Skin epidermis (tissue), 12 donors: ENCODE results near the gene CACNA2D4.
A peak's percentile ranks its signal among the peaks of the same experiment; 100 is the strongest.

Experiments
- H3K27ac ChIP-seq, 21 experiments: fragments of 200-600 bp; sonication (generic) in 11 of 21; one replicate each; pipeline ENCODE4 v1.5.0; 2020; ENCODE audit warnings: mild to moderate bottlenecking in 3 of 21, inconsistent platforms in 2 of 21, moderate library complexity in 2 of 21
- H3K4me3 ChIP-seq, 7 experiments: fragments of 200-600 bp; sonication (generic) in 2 of 7; one replicate each; pipeline ENCODE4 v1.5.0; 2020; ENCODE audit warnings: inconsistent platforms in 2 of 7, mild to moderate bottlenecking in 2 of 7, moderate library complexity in 1 of 7

The CACNA2D4 gene

GRCh38 chr12:1811948-1812291, 106.5 kb downstream of the CACNA2D4 start:
- Histone ChIP-seq H3K27ac (peak overlapping the region in 18 of 21 experiments; percentile 24 to 81 (median 56)), H3K4me3 (no peak overlapping the region)

- H3K4me3 ChIP-seq = no peak overlapping the region
- peak overlapping the region in 14 of 21 experiments; percentile 32 to 81 (median 70) for H3K27ac ChIP-seq
Observed at GRCh38 chr12:1811281-1811947, 107.0 kb downstream of the CACNA2D4 start.

GRCh38 chr12:1810931-1811280, 107.5 kb downstream of the CACNA2D4 start:
- no peak overlapping the region for H3K4me3 ChIP-seq
- peak overlapping the region in 9 of 21 experiments; percentile 43 to 81 (median 74) for H3K27ac ChIP-seq

GRCh38 chr12:1810201-1810930, 108.1 kb downstream of the CACNA2D4 start:
- no peak overlapping the region for H3K4me3 ChIP-seq
- H3K27ac ChIP-seq = peak overlapping the region in 2 of 21 experiments; percentile 43 to 80

DNA sequence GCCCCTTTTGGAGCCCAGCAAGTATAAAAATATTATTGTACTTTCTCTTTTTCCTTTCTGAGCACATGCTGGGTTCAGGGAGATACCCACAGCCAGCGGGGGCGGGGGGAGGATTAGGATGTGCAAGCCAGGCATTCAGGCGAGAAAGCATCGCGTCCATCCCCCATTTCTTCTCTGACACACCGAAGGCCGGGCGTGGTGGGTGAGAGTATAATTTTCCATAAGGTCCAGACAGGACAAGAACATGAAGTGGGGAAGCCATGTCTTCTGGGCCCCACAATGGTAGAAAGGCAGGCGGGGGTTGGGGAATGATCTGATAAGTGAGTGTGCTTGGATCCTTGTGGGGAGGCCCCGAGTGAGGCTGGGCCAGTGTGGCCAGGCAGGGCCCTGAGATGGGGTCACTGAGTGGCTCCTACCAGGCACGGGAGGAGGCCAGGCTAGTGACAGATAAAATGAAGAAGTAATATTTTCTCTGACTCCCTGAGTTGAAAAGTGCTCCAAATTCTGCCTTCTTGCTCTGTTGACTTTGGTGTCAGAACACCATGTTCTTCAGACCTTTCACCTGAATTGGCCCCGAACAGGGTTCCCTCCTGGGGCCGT, 108.8 kb downstream of the CACNA2D4 start:
- H3K27ac ChIP-seq = no peak overlapping the region
- H3K4me3 ChIP-seq = no peak overlapping the region

GRCh38 chr12:1808798-1809480, 109.5 kb downstream of the CACNA2D4 start:
- H3K27ac ChIP-seq = peak overlapping the region in 1 of 21 experiments; percentile 5
- no peak overlapping the region for H3K4me3 ChIP-seq

DNA sequence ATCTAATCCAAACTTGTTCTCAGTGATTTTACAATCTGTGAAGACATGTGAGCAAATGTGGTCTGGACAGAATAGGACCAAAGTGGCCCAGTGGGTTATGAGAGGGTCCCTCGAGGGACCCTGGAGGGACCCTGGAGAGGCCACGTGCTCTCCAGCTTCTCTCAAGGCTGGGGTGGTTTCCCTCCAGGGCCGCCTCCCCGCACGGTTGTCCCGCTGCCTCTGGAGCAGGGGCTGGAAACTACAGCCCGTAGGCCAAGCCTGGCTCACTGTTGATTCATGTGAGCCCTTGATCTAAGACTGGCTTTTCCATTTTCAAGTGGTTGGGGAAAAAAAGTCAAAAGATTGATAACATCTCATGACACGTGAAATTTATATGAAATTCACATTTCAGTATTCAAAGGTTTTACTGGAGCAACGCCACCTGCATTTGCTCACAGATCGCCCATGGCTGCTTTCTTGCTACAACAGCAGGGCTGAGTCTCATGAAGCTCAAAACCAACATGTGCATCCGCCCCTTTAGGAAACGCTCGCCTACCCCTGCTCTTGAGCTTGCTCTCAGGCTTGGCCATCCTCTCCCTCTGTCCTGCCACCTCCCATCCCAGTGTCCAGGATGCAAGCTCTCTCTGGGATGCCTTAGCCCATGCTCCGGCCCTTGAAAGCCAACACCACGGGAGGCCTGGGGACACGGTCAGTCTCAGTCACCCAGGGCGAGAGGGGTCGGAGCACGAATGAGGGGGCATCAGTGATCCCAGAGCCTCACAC, 110.2 kb downstream of the CACNA2D4 start:
- Histone ChIP-seq H3K27ac (no peak overlapping the region), H3K4me3 (no peak overlapping the region)

DNA sequence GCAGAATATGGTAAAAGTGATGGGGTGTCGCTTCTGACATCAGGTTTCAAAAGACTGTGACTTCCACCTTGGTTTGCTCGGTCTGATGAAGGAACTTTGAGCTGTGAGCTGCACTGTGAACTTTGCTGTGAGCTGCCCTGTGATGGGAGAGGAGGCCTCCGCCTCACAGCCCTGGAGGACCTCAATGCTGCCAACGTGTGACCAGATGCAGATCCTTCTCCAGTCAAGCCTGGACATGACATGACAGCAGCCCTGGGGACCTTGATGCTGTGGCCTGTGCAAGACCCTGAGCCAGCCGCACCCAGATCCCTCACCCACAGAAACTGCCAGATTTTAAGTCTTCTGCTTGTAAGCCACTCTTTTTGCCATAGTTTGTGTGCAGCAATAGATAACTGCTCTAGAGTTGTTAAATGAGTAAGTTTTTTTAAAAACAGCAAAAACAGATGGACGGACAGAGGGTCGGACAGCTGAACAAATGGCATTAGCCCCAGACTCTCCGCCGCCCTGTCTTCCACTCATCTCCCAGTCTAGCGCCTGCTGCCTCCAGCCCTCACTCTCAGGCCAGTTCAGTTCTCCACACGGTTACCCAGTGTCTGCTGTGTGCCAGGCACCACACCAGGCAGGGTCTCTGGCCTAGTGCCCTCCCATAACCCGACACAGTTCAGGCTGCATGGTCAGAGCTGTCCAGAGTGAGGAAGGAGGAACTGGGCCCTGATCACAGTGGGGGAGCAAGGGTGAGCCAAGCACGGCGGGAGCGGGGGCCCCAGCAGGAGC, 111.2 kb downstream of the CACNA2D4 start:
- Histone ChIP-seq H3K27ac (no peak overlapping the region), H3K4me3 (no peak overlapping the region)

DNA sequence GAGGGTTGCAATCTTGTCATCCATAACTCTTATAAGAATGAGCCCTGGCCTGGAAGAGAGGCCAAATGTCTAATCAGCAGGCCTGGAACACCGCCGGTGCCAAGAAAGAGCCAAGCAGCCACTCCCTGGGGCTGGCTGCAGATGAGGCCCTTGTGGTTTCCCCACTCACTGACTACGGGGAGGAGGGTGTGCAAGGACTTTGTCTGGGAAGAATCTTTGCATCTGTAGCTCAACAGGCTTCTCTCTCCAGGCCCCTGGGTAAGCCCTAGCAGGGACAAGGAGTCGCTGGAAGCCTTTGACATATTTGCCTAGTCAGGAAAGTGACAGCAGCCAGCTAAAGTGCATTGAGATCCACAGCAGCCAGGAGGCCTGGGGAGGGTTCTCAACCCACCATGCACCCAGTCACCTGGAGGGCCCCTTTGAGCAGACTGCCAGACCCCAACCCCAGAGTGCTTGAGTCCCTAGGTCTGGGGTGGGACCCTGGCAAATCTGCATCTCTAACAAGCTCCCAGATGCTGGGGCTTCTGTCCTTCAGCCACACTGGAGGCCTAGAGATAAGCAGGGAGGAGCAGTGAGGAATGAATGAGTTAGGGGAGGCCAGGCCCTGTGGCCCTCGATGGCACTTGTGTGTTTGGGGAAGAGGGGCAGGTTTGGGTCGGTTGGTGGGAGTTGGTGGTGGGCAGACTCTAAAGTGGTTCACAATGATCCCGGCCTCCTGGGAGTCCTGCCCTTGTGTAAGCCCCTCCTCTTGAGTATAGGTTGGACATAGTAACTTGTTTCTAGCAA, 112.0 kb downstream of the CACNA2D4 start:
- Histone ChIP-seq H3K4me3 (no peak overlapping the region), H3K27ac (peak overlapping the region in 4 of 21 experiments; percentile 5 to 50 (median 44))

DNA sequence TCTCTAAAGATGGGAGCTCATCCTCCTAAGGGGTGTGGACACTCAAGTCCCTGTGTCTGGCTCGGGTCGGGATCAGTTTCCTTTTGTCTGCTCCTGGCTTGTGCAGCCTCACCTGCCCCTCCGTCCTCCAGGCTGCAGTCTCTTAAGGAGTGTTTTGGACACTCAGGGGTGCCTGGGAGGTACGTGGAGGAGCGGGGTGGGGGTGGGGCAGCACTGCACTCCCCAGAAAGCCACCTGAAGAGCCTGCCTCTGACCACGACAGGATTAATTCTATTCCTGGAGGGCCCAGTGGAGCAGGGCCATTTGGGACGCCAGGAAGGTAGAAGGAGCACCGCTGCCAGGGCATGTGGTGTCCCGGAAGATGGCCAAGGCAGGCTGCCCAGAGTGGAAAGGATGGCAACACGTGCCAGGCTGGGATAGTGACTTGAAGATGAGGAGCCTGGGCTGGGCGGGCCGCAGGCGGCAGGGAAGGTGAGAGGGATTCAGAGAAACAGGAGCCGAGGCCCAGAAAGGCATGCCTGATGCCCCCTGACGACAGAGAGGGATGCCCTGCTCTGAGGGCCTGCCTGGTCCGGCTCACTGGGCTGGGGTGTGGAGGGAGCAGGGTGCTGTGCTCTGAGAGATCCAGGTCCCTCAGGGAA, 112.9 kb downstream of the CACNA2D4 start:
- peak overlapping the region in 5 of 21 experiments; percentile 5 to 50 (median 38) for H3K27ac ChIP-seq
- no peak overlapping the region for H3K4me3 ChIP-seq

DNA sequence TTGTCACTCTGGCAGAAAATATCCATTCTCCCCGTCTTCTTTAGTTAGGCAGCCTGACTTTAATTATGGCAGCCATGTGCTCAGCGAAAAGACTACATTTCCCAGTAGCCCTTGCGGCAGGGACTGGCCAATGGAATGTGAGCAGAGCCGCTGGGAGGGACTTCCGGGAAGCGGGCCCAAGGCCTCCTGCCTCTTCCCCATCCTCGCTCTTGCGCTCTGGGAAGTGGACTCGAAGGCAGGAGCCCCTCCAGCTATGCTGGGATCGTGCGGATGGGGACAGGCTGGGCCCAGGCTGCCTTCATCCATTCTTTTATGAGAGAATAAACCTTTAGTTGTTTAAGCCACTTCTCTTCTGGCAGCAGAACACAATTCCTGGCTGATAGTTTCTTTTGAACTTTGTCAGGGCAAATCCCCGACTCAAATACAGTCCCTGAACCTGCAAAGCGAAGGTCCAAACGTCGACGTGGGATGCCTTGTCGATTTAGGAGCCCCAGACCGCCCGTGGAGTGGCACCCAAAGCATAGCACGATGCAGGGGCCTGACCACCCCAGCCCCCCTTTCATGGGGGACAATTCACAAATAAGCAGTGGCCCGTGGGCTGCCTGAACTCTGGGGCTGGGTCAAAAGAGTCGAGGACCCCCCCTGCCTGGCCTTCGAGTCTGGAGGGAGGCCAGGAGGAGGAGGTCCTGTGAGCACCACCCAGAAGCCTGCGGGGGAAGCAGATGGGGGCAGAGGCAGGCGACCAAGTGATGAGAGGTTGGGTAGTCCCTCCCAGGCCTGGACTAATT, 113.7 kb downstream of the CACNA2D4 start:
- H3K27ac ChIP-seq = peak overlapping the region in 12 of 21 experiments; percentile 1 to 75 (median 48)
- no peak overlapping the region for H3K4me3 ChIP-seq

DNA sequence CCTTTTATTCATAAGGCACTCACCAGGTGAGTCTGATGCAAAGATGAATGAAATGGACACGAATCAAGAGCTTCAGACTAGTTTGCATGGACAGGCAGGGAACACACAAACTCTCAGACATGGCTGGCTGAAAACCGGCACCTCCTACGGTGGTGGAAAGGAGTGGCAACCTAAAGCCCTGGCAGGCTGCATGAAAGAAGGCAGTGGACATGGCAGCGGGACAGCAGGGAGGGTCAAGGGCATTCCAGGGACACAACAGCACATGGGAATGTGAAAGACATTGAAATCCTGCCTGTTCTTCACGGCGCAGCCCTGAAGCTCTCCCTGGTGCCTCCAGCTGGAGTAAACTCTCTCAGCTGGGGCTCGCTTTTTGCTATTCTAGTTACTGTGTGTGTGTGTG, 114.7 kb downstream of the CACNA2D4 start:
- no peak overlapping the region for H3K27ac ChIP-seq
- no peak overlapping the region for H3K4me3 ChIP-seq

DNA sequence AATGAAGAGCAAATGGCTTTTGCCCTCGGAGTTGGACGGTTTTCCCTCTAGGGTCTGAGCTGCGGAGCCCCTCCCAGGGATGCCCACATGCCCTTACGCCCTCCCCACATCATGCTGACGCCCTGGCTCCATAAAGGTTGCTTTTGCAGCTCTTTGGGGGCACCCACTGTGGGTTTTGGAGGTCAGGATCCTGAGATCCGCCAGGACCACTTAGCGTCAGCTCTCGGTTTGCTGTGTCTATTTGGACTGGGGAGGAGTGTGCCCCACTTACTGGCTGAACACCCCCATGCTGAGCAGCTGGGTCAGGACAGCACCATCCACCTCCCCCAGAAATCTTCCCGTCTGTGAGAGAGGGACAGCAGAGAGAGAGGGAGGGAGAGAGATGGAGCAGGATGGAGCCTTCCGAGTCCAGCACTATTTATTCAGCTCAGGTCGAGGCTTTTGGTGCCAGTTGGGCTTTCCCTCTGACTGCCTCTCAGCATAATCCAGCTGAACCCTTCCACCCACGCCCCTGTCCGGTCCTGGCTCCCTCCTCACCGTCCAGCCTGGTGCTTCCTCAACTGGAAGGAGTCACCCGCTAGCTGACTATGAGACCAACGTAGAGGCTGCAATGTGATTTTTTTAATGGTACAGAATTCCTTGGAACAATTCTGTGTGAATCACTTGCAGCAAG, 117.0 kb downstream of the CACNA2D4 start:
- H3K27ac ChIP-seq = no peak overlapping the region
- no peak overlapping the region for H3K4me3 ChIP-seq

GRCh38 chr12:1800401-1801302, 117.8 kb downstream of the CACNA2D4 start:
- H3K27ac ChIP-seq = peak overlapping the region in 1 of 21 experiments; percentile 5
- H3K4me3 ChIP-seq = no peak overlapping the region

DNA sequence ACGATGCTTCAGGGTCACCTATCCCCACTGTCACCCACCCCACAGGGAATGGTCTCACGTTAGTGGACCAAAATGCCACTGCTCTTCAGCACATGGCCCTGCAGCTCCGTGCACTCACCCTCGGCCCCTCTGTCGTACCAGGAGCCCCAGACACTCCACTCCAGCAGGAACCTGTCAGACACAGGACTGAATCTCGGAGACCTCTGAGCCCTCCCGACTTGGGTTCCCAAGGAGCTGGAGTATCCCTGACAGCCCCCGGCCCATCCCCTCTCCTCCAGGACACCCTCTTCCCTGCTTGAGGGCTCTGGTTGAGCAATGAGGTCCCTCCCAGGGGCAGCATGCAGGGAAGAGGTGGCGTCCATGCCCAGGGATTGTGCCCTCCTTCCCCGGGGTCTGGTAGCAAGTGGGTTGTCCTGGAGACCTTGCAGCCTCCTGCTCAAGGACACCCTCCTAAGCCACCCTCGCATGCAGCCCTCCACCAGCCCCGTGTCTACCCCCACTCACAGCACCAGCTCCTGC, 118.5 kb downstream of the CACNA2D4 start:
- H3K27ac ChIP-seq = no peak overlapping the region
- H3K4me3 ChIP-seq = no peak overlapping the region
